Superior temporal gyrus (tissue), 1 donor: ENCODE measurements around the gene CEP162.
"Not testable (repeated sequence)": the region's sequence is repeated elsewhere in the genome, so short reads cannot be mapped to it uniquely, and the experiment has no call there.

Source experiments
- DNase-seq: peaks from one replicate; pipeline ENCODE4 v3.0.0-alpha.2; 2016; ENCODE audit errors: extremely low spot score

CEP162 gene

DNA sequence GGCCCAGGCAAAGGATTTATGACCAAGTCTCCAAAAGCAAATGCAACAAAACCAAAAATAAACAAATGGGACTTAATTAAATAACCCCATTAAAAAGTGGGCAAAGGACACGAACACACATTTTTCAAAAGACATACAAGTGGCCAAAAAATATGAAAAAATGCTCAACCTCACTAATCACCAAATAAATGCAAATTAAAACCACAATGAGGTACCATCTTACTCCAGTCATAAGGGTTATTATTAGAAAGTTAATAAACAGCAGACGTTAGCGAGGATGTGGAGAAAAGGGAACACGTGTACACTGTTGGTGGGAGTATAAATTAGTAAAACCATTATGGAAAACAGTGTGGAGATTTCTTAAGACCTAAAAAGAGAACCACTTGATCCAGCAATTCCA lies 71.1 kb downstream of the CEP162 start:
- DNase-seq = no peak

DNA sequence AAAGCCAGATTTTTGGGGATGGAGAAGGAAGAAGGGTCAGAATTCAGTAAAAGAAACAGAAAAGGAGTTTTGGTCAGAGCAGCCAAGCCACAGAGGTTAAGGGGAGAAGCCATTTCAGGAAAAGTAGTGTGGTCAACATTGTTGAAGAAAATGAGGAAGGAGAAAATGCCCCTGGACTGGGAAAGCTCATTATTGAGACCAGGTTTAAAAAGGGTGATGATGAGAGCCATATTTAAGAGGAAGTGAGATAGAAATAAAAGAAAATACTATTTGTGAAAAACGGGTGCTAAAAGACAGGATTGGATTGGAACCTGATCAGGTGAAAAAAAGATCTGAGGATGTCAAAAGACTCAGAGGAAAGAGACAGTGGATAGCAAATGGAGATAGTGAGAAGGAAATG lies 75.8 kb downstream of the CEP162 start:
- DNase-seq = no peak

DNA sequence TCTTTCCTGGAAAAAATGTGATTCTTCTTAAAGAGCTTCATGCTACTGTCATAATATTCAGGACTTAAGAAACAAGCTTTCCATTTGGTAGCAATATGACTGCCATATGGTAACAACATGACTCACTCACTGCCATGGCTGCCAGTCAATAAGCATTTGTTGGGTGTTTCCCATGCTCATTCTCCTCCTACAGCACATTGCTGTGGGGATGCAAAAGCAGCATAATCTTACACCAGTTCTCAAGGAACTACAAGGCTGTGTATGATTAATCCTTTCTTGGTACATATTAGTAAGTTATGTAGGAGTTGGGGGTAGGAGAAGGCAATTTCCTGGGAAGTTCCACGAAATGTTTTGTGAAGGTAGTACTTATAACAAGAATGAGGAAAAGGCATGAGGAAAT lies 76.7 kb downstream of the CEP162 start:
- DNase-seq = peak; percentile 36

DNA sequence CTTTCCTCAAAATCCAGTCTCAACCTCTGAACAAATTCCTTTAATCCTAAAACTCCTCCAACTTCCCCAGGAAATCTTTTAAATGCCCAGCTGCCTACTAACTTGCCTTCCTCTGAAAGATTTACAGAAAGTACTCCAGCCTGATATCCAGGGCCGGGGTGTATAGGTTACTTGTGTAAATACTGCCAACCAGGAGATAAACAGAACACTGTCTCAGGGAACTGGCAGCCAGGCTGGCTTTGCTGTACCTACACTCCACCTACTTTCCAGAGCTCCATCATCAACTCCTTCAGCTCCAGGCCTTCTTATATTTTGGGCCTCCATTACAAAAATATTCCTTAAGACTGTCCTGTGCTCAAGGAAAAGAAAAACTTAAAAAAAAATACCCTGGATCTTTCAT lies 85.9 kb downstream of the CEP162 start:
- DNase-seq = no peak

DNA sequence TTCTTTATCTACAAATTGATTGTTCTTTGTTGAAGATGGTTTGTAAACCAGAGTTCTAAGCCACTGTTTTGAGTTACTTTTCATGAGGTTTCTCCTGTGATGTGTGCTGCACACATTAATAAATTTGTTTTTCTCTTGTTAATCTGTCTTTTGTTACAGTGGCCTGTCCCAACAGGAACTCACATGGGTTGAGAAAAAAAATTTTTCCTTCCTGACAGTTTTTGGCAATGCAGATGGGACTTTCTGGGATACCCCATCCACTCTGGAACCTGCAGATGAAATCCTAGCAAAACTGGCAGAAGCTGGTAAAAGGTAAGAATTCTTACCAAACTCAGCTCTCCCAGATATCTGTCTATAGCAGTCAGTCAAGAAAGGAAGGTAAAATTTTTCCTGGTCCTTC lies 88.1 kb downstream of the CEP162 start:
- DNase-seq = no peak

DNA sequence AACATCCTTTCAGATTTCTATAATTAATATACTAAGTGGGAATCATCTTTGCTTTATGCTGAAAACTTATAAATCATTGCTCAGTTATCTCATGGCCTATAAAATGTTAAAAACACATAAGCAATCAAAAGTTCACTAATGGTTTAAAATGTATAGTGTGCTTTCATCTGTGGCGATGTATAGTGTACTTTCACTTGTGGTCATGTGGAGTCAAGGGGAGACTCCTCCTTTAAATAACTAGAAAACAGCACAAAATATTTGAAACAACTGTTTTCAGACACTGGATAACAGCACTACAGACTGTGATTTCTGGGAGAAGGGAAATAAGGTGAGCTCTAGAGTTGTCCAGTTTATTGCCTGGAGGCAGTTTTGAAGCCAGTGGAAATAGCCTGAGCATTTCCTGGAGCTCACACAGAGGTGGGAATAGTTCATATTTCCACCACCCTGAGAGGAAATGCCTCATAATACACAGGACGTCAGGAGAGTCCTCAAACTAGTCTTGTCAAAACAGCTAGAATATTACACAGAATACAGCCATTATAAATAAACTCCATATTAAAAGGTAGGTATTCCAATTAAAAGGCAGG lies 89.4 kb downstream of the CEP162 start:
- no peak for DNase-seq

DNA sequence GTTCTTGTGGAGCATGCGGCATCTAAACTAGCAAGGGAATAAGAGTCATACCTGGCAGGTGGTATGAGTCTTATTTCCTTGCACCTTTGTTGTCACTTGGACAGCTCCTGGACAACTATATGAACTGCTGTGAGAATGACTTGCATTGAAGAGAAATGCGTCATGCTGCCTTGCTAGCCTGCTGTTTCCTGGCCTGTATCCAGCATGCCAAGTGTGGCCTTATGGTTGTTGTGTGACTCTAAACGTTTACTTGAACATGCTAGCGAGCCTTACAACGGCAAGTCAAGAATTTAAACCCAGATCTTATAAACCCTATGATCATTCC lies 90.4 kb downstream of the CEP162 start:
- DNase-seq = no peak

DNA sequence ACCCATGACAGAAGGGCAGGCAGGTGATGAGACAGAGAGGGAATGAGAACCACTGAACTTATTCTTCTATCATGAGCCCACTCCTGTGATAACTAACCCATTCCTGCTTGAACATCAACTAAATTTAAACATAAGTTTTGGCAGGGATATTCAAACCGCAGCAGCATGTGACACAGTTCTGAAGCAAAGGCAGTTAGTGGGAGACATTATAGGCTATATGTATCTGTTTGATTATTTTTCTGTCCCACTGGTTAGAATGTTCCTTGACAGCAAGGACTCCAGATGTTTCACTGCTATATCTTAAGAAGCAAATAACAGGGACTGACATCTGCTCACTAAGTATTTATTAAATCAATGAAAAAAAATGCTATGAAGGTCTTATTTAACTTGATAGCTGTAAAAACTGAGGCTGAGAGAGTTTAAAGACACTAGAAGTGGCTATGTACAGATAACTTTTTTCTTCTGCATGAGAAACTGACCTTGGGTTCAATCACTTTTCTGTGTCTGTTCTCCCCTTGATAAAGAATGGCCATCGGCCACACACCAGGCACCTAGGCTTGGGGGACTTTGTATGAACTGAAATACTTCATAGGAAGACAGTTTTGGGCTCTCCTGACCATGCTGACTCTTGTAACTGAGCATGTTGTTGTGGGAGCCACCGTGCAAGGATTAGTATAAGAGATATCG lies 90.9 kb downstream of the CEP162 start:
- DNase-seq = no peak

DNA sequence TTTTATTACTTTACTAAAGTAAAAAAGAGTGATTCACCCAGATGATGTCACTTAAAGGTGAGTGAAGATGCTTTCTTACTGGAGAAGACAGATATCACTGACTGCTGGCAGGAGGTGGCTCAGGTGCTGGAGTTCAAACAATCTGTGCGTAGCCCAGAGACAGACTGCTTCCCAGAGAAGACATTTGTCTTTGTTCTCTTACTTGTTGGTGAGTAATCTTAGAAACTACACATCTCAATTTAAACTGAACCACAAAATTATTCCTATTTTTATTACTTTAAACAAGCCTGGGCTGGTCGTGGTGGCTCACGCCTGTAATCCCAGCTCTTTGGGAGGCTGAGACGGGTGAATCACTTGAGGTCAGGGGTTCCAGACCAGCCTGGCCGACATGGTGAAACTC lies 92.2 kb downstream of the CEP162 start:
- no peak for DNase-seq

DNA sequence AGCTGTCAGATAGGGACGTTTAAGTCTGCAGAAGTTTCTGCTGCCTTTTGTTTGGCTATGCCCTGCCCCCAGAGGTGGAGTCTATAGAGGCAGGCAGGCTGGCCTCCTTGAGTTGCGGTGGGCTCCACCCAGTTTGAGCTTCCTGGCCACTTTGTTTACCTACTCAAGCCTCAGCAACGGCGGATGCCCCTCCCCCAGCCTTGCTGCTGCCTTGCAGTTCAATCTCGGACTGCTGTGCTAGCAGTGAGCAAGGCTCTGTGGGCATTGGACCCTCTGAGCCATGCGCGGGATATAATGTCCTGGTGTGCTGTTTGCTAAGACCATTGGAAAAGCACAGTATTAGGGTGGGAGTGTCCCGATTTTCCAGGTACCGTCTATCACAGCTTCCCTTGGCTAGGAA lies 94.1 kb downstream of the CEP162 start:
- not testable (repeated sequence) for DNase-seq

DNA sequence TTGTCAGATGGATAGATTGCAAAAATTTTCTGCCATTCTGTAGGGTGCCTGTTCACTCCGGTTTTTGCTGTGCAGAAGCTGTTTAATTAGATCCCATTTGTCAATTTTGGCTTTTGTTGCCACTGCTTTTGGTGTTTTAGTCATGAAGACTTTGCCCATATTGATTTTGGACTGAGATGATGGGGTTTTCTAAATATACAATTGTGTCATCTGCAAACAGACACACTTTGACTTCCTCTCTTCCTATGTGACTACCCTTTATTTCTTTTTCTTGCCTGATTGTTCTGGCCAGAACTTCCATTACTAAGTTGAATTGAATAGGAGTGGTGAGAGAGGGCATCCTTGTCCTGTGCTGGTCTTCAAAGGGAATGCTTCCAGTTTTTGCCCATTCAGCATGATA lies 97.9 kb downstream of the CEP162 start:
- not testable (repeated sequence) for DNase-seq

DNA sequence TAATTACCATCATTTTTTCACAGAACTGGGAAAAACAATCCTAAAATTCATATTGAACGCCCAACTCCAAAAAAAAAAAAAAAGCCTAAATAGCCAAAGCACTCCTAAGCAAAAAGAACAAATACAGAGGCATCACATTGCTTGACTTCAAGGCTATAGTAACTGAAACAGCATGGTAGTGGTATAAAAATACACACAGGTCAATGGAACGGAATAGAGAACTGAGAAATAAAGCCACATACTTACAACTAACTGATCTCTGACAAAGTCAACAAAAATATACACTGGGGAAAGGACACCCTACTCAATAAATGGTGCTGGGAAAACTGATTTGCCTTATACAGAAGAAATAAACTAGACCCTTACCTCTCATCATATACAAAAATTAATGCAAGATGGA lies 104.3 kb downstream of the CEP162 start:
- no peak for DNase-seq

DNA sequence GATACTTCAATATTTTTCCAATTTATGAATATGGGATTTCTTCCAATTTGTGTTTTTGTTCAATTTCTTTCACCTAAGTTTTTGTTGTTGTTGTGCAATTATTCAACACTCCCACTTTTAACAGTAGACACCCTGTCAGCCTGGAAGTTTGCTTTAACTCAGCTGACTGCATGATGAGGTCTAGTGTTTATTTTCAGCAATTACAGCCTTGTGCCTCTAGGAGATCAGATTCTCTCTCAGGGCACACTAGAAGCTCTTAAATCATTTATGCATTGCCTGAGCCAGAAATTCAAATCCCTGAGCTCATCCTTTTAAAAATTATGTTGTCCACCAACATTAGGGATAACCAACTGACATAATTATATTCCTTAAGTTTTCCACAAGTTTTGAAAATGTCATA lies 108.2 kb downstream of the CEP162 start:
- no peak for DNase-seq

DNA sequence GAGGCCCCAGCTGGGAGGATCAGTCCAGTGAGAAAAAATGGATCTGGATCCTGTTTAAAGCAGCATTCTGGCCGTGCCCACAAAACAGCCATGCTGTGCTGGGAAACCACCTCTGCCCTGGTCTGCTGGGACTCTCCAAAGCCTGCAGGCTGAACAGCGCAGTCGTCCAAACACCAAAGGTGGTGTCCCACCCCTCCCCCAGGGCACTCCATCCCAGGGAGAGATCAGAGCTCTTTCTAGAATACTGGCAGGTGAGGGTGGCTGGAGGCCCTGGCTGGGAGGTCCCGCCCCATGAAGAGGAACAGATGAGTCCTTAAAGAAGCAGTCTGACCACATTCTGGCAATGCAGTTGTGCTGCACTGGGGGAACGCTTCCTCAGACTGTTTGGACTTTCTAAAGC lies 109.3 kb downstream of the CEP162 start:
- DNase-seq = no peak

DNA sequence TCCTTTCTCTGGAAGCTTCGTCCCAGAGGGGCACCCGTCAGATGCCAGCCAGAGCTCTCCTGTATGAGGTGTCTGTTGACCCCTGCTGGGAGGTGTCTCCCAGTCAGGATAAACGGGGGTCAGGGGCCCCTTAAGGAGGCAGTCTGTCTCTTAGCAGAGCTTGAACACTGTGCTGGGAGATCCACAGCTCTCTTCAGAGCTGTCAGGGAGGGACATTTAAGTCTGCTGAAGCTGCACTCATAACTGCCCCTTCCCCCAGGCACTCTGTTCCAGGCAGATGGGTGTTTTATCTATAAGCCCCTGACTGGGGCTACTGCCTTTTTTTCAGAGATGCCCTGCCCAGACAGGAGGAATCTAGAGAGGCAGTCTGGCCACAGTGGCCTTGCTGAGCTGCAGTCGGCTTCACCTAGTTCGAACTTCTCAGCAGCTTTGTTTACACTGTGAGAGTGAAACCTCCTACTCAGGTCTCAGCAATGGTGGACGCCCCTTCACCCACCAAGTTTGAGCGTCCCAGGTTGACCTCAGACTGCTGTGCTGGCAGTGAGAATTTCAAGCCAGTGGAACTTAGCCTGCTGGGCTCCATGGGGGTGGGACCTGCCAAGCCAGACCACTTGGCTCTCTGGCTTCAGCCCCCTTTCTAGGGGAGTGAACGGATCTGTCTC lies 112.4 kb downstream of the CEP162 start:
- DNase-seq = not testable (repeated sequence)

DNA sequence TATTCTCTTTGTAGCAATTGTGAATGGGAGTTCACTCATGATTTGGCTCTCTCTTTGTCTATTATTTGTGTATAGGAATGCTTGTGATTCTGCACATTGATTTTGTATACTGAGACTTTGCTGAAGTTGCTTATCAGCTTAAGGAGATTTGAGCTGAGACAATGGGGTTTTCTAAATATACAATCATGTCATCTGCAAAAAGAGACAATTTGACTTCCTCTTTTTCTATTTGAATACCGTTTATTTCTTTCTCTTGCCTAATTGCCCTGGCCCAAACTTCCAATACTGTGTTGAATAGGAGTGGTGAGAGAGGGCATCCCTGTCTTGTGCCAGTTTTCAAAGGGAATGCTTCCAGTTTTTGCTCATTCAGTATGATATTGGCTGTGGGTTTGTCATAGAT lies 116.1 kb downstream of the CEP162 start:
- not testable (repeated sequence) for DNase-seq

DNA sequence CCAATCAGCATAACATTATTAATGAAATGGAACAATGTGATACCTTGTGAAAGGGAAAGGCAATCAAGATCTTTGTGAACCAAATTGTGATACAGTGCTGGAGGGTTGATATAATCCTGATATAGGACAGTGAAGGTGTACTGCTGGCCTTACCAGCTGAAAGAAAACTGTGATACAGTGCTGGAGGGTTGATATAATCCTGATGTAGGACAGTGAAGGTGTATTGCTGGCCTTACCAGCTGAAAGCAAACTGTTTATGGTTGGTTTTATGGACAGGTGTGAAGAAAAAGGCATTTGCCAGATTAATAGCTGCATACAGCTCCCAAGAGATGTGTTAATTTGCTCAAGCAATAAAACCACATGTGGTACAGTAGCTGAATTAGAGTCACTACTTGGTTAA lies 119.9 kb downstream of the CEP162 start:
- no peak for DNase-seq

DNA sequence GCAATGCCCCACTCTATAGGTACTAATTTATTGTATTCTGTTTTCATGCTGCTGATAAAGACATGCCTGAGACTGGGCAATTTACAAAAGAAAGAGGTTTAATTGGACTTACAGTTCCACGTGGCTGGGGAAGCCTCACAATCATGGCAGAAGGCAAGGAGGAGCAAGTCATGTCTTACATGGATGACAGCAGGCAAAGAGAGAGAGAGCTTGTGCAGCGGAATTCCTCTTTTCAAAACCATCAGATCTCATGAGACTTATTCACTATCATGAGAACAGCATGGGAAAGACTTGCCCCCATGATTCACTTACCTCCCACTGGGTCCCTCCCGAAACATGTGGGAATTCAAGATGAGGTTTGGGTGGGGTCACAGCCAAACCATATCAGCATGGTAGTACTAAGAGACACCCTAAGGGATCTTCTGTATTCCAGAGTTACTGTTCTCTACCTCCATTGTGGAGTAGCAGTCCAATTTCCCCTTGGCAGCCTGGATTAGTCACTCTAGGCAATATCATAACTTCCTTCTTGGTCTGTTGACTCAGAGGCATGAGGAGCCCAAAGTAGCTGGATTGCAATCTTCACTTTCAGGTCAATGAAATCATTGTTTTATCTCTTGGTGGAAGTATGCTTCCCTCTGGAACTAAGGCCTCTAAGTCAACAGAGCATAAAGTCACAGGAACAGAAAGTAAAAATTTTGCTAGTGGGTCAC lies 122.1 kb downstream of the CEP162 start:
- DNase-seq = not testable (repeated sequence)

DNA sequence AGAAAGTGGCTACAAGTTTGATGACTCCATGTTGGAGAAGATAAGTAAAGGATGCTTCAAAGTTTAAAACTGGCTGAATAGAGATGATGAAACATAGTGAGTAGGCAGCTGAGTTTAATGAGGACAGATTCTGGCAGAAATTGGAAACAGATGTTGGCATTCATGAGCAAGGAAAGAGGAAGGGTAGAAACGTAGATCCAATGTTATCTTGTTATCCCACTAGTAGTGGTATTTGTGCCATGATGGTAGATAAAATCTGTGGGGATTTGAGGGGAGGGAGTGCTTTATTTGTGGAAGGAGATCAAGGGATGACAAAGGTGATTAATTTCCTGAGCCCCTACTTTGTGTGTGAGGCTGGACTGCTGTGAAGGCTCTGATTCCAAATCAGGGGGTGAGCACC lies 124.4 kb downstream of the CEP162 start:
- DNase-seq = no peak

DNA sequence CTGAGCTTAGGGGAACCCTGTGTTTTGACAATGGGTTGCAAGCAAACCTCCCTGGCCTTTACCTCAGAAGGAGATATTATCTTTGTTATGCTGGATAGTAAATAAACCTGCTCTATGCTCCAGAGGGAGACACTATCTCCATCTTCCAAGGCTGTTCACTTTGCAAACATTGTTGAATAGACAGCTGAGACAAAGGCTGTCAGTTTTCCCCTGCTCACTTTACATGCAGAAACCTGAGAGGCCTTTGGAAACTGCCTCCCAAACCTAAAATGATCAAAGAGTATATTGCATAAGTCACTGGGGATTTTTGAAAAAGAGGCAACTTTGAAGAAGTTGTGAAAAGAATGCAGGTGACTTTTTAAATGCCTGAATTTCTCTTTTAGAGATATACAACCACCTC lies 132.3 kb downstream of the CEP162 start:
- DNase-seq = no peak

DNA sequence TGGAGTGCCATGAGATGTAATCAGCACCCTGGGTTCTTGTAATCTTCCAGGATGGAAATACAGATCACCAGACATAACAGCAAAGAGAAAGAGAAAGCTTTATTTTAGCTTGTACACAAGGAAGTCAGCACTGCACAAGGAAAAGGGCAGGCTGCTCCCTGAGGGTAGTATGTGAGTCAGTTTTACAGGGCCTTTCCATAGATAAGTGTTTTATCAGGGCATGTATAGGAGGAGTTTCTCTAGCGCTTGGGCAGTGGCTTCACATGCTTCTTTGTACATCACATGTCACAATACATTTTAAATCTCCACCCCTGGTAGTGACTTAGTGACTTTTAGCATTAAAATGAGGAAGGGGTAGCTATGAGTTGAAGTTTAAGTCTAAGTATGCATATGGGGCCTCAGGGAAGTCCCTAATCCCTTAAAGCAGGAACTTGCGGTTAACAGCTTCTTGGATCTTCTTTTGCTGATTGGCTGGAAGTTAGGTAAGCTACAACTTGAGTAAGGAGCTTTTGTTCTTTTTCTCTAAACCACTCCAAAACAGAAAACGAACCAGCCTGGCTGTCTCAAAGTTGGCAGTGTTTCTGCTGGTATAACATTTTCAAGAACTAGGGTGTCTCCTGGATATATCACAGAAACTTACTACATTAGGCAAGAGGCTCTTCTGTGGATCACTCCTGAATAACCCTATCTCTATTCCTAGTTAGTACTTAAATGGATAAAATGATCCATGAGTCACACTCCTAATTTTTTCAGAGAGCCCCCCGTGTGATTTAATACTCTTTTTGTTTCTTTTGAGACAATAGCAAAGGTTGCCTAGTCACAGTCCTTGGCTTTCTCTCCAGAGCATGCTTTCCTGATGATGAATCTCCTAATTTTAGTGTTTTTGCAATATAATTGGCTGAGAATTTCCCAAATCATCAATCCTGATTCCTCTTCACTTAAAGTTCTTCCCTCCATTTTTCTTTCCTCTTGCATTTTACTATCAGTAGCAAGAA lies 133.7 kb downstream of the CEP162 start:
- no peak for DNase-seq

DNA sequence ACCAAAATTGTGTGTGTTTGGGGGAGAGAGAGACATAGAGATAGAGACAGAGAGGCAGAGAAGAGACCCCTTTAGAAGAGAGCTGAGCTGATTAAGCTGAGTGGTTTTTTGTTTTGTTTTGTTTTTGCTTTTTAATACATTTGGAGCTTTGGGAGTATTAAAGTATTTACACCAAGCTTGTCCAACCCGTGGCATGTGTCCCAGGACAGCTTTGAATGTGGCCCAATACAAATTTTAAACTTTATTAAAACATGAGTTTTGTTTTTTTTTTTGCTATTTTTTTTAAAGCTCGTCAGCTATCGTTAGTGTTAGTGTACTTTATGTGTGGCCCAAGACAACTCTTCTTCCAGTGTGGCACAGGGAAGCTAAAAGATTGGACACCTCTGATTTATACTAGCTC lies 137.9 kb downstream of the CEP162 start:
- no peak for DNase-seq
